HepG2 (cell line): ENCODE data around the gene PHKB.

Experiments
- ATF5 ChIP-seq: sonication (generic); formaldehyde crosslinking; IDR thresholded peaks from 2 replicates; pipeline ENCODE4 v1.4.0; 2020; ENCODE audit warnings: mild to moderate bottlenecking, low read depth, missing genetic modification reagents
- FOXK1 ChIP-seq: sonication (generic); formaldehyde crosslinking; IDR thresholded peaks from 2 replicates; pipeline ENCODE4 v1.4.0; 2020; ENCODE audit warnings: low read depth, missing genetic modification reagents, borderline replicate concordance
- GABPA ChIP-seq, 2 experiments: IDR thresholded peaks; 2 replicates each; pipeline ENCODE4 v1.6.1; 2011 to 2016; ENCODE audit warnings: low read depth in 2 of 2, low read length in 1 of 2, missing biosample characterization in 1 of 2, missing genetic modification characterization in 1 of 2
- GATAD2A ChIP-seq: IDR thresholded peaks from 2 replicates; pipeline ENCODE4 v1.6.1; 2016
- JUN ChIP-seq: sonication (generic); formaldehyde crosslinking; IDR thresholded peaks from 2 replicates; pipeline ENCODE4 v1.4.0; 2020; ENCODE audit warnings: mild to moderate bottlenecking, missing genetic modification reagents
- LRRFIP1 ChIP-seq: sonication (generic); formaldehyde crosslinking; conservative IDR thresholded peaks from 2 replicates; pipeline ENCODE4 v1.4.0; 2020; ENCODE audit warnings: missing genetic modification reagents
- NFYB ChIP-seq: sonication (generic); formaldehyde crosslinking; IDR thresholded peaks from 2 replicates; pipeline ENCODE4 v1.4.0; 2020; ENCODE audit warnings: missing genetic modification reagents
- RFX1 ChIP-seq: fragments of 450-650 bp; IDR thresholded peaks from 2 replicates; pipeline ENCODE4 v1.6.1; 2017
- SNAPC4 ChIP-seq: sonication (generic); formaldehyde crosslinking; IDR thresholded peaks from 2 replicates; pipeline ENCODE4 v1.4.0; 2020; ENCODE audit warnings: mild to moderate bottlenecking, missing genetic modification reagents
- ZNF3 ChIP-seq: IDR thresholded peaks from 2 replicates; pipeline ENCODE4 v1.7.0; 2017; ENCODE audit warnings: inconsistent platforms
- ZNF350 ChIP-seq: sonication (generic); formaldehyde crosslinking; IDR thresholded peaks from 2 replicates; pipeline ENCODE4 v1.4.0; 2020; ENCODE audit warnings: mild to moderate bottlenecking, low read depth, missing genetic modification reagents, borderline replicate concordance
- ZNF629 ChIP-seq: sonication (generic); formaldehyde crosslinking; conservative IDR thresholded peaks from 2 replicates; pipeline ENCODE4 v1.5.0; 2020; ENCODE audit warnings: missing genetic modification reagents
- ZNF737 ChIP-seq: sonication (generic); formaldehyde crosslinking; IDR thresholded peaks from 2 replicates; pipeline ENCODE4 v1.5.0; 2020; ENCODE audit warnings: missing genetic modification reagents, mild to moderate bottlenecking, borderline replicate concordance

GRCh38 chr16:47712276-47713224, 251.4 kb downstream of the PHKB start:
- no peak for TF ChIP-seq LRRFIP1 (CRISPR knock-in tag)
- TF ChIP-seq GABPA (IDR thresholded peaks at IDR 0.05; ENCODE audit: low read depth, low read length), result no peak
- no peak for TF ChIP-seq GABPA (CRISPR knock-in tag; IDR thresholded peaks at IDR 0.05; ENCODE audit: low read depth)
- no peak for TF ChIP-seq RFX1
- TF ChIP-seq ZNF629, result no peak
- no peak for TF ChIP-seq GATAD2A (CRISPR knock-in tag)
- no peak for TF ChIP-seq ATF5 (CRISPR knock-in tag)
- no peak for TF ChIP-seq ZNF350 (CRISPR knock-in tag)
- TF ChIP-seq NFYB (CRISPR knock-in tag), result no peak
- TF ChIP-seq ZNF3 (CRISPR knock-in tag), result no peak
- TF ChIP-seq FOXK1, result no peak
- no peak for TF ChIP-seq SNAPC4 (CRISPR knock-in tag)
- TF ChIP-seq JUN (CRISPR knock-in tag), result no peak
- no peak for TF ChIP-seq ZNF737 (CRISPR knock-in tag)
